Esophagus mucosa (tissue), 1 donor: ENCODE results near the gene C16orf89. TPM values are rescaled to one million over a fixed set of nuclear protein-coding genes. Genes with fewer than 3 reads are reported as not detected.
"Not testable (repeated sequence)": the region's sequence is repeated elsewhere in the genome, so short reads cannot be mapped to it uniquely, and the experiment has no call there.

Experiments used
- ATAC-seq: fragments of 200-7000 bp; cut with Tn5 transposase; one replicate; pipeline ENCODE4 v1.9.1; 2020
- total RNA-seq: library from RNA; stranded (reverse); gene quantifications from one replicate; pipeline ENCODE4 v1.2.4, GENCODE V29; 2023
- donor health status: DM: yes; HTN: yes; CAD: no.

Gene C16orf89
- total RNA-seq: 0.56 TPM

GRCh38 chr16:5065813-5066212 is at the start of gene C16orf89:
C16orf89 (minus strand) TSS chr16:5065956; CDS start chr16:5065908, 48 bp downstream.
- no peak for ATAC-seq

- ATAC-seq: not testable (repeated sequence)
Observed at GRCh38 chr16:5110933-5111332, 45.2 kb upstream of the C16orf89 start.

GRCh38 chr16:5108505-5109158 is 42.9 kb upstream of the C16orf89 start:
- ATAC-seq: no peak

GRCh38 chr16:5105039-5105438 is 39.3 kb upstream of the C16orf89 start:
- ATAC-seq: not testable (repeated sequence)

- ATAC-seq: not testable (repeated sequence)
Observed at GRCh38 chr16:5103296-5104032, 37.7 kb upstream of the C16orf89 start.

- ATAC-seq: not testable (repeated sequence)
Observed at GRCh38 chr16:5099174-5099573, 33.4 kb upstream of the C16orf89 start.

- peak; percentile 78 for ATAC-seq
Observed at GRCh38 chr16:5098221-5099159, 32.7 kb upstream of the C16orf89 start.

- ATAC-seq: peak; percentile 100
Observed at GRCh38 chr16:5097470-5098220, 31.9 kb upstream of the C16orf89 start, which contains the start of gene EEF2KMT. EEF2KMT (minus strand) TSS chr16:5097795; CDS start chr16:5097739, 56 bp downstream.

GRCh38 chr16:5097061-5097469 is 31.3 kb upstream of the C16orf89 start:
- ATAC-seq: not testable (repeated sequence)

- ATAC-seq: not testable (repeated sequence)
Observed at GRCh38 chr16:5096437-5097060, 30.8 kb upstream of the C16orf89 start.

- not testable (repeated sequence) for ATAC-seq
Observed at GRCh38 chr16:5095145-5095830, 29.5 kb upstream of the C16orf89 start.

GRCh38 chr16:5093746-5094145 is 28.0 kb upstream of the C16orf89 start:
- ATAC-seq: not testable (repeated sequence)

GRCh38 chr16:5093081-5093480 is 27.3 kb upstream of the C16orf89 start:
- ATAC-seq: not testable (repeated sequence)

GRCh38 chr16:5090592-5090991 is 24.8 kb upstream of the C16orf89 start:
- not testable (repeated sequence) for ATAC-seq

- ATAC-seq: not testable (repeated sequence)
Observed at GRCh38 chr16:5089911-5090555, 24.3 kb upstream of the C16orf89 start.

- not testable (repeated sequence) for ATAC-seq
Observed at GRCh38 chr16:5088936-5089335, 23.2 kb upstream of the C16orf89 start.

GRCh38 chr16:5088086-5088790 is 22.5 kb upstream of the C16orf89 start:
- ATAC-seq: not testable (repeated sequence)

GRCh38 chr16:5085716-5086115 is 20.0 kb upstream of the C16orf89 start:
- ATAC-seq: not testable (repeated sequence)

- not testable (repeated sequence) for ATAC-seq
Observed at GRCh38 chr16:5084802-5085201, 19.0 kb upstream of the C16orf89 start.
